SK-N-MC (cell line): ENCODE results near the gene HOXD9.

Experiments used
- EZH2 ChIP-seq: fragments of 200-600 bp; sonication (generic); IDR thresholded peaks from one replicate; pipeline ENCODE4 v1.6.1; 2017; ENCODE audit warnings: antibody characterized with exemption
- POLR2AphosphoS5 ChIP-seq: IDR thresholded peaks from 2 replicates; pipeline ENCODE4 v1.6.1; 2012; ENCODE audit warnings: mild to moderate bottlenecking, low read depth, low read length, borderline replicate concordance

DNA sequence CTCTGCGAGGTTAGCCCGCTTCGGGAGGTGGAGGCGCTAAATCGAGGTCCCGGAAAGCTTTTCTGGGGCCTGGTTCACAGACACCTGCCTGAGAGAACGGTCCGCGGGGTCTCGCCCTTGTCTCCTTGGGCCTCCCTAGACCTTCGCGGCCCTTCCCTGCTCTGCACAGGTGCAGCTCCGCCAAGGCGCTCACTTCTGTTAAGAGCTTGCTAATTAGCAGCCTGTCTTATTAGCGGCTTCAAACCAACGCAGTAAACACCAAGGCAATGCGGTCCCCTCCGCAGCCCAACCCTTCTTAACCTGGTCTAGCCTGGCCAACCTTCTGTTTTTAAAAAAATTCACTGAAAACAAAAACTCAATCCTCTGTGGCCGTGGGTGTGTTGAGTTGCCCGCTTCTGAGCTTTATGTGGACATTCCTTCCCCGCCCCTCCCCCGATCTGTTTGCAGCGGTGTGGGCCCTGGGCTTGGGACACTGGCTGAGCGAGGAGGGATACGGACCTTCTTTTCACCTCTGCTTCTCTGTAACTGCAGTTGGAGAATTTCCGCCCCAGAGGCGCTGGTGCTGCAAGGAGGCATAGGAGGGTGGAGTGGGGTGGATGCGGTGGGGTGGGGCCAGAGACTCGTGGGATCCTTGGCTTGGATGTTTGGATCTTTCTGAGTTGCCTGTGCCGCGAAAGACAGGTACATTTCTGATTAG, 25.4 kb downstream of the HOXD9 start:
- TF ChIP-seq POLR2AphosphoS5 (no peak), EZH2 (no peak)
